Measurements from ENCODE around the gene HTR4. TPM values are rescaled to one million over a fixed set of nuclear protein-coding genes. Genes with fewer than 3 reads are reported as not detected.

The HTR4 gene
- total RNA-seq, 6 experiments from 2014 or later: not detected

- Mint-ChIP-seq H3K36me3 (ENCODE audit: low read depth) (no peaks in the 10 kb centered on the region), H3K27me3 (ENCODE audit: insufficient read depth) (peaks cover 4% of the 10 kb centered on the region; the same call in 1 of the 2 replicates), H3K27ac (no peak overlapping the region), H3K9me3 (no peaks in the 10 kb centered on the region), H3K4me3 (no peak overlapping the region), H3K4me1 (ENCODE audit: low read depth) (no peaks in the 10 kb centered on the region)
- TF ChIP-seq CTCF (IDR thresholded peaks at IDR 0.05): no peak
- no peak for DNase-seq
Measured at GRCh38 chr5:148586796-148587195, 67.5 kb downstream of the HTR4 start.

- Mint-ChIP-seq H3K27me3 (ENCODE audit: insufficient read depth) (peaks cover 4% of the 10 kb centered on the region; the same call in 1 of the 2 replicates), H3K36me3 (ENCODE audit: low read depth) (no peaks in the 10 kb centered on the region), H3K27ac (no peak overlapping the region), H3K4me1 (ENCODE audit: low read depth) (no peaks in the 10 kb centered on the region), H3K9me3 (no peaks in the 10 kb centered on the region), H3K4me3 (no peak overlapping the region)
- DNase-seq: no peak
- TF ChIP-seq CTCF (IDR thresholded peaks at IDR 0.05): no peak
Measured at GRCh38 chr5:148585988-148586387, 68.3 kb downstream of the HTR4 start.

- H3K27ac Mint-ChIP-seq: no peak overlapping the region
- no peaks in the 10 kb centered on the region for H3K4me1 Mint-ChIP-seq (ENCODE audit: low read depth)
- no peak overlapping the region for H3K4me3 Mint-ChIP-seq
- peaks cover 4% of the 10 kb centered on the region; the same call in 1 of the 2 replicates for H3K27me3 Mint-ChIP-seq (ENCODE audit: insufficient read depth)
- TF ChIP-seq CTCF (IDR thresholded peaks at IDR 0.05): no peak
- H3K9me3 Mint-ChIP-seq: no peaks in the 10 kb centered on the region
- H3K36me3 Mint-ChIP-seq (ENCODE audit: low read depth): no peaks in the 10 kb centered on the region
- DNase-seq: no peak
Measured at GRCh38 chr5:148584103-148584502, 70.2 kb downstream of the HTR4 start.

GRCh38 chr5:148583421-148583965 lies 70.8 kb downstream of the HTR4 start:
- H3K9me3 Mint-ChIP-seq: no peaks in the 10 kb centered on the region
- no peaks in the 10 kb centered on the region for H3K36me3 Mint-ChIP-seq (ENCODE audit: low read depth)
- H3K27me3 Mint-ChIP-seq (ENCODE audit: insufficient read depth): peaks cover 4% of the 10 kb centered on the region; the same call in 1 of the 2 replicates
- H3K4me3 Mint-ChIP-seq: no peak overlapping the region
- TF ChIP-seq CTCF (IDR thresholded peaks at IDR 0.05): no peak
- H3K4me1 Mint-ChIP-seq (ENCODE audit: low read depth): no peaks in the 10 kb centered on the region
- H3K27ac Mint-ChIP-seq: no peak overlapping the region
- no peak for DNase-seq

GRCh38 chr5:148574167-148574566 lies 80.2 kb downstream of the HTR4 start:
- Mint-ChIP-seq H3K36me3 (ENCODE audit: low read depth) (no peaks in the 10 kb centered on the region), H3K27ac (no peak overlapping the region), H3K27me3 (ENCODE audit: insufficient read depth) (no peaks in the 10 kb centered on the region), H3K4me3 (no peak overlapping the region), H3K4me1 (ENCODE audit: low read depth) (no peaks in the 10 kb centered on the region), H3K9me3 (no peaks in the 10 kb centered on the region)
- no peak for TF ChIP-seq CTCF (IDR thresholded peaks at IDR 0.05)
- no peak for DNase-seq

- Mint-ChIP-seq H3K4me1 (ENCODE audit: low read depth) (no peaks in the 10 kb centered on the region), H3K4me3 (no peak overlapping the region), H3K36me3 (ENCODE audit: low read depth) (no peaks in the 10 kb centered on the region), H3K9me3 (no peaks in the 10 kb centered on the region), H3K27me3 (ENCODE audit: insufficient read depth) (no peaks in the 10 kb centered on the region), H3K27ac (no peak overlapping the region)
- TF ChIP-seq CTCF (IDR thresholded peaks at IDR 0.05): no peak
- no peak for DNase-seq
Measured at GRCh38 chr5:148573374-148573773, 81.0 kb downstream of the HTR4 start.
